Caki2 (cell line): ENCODE measurements around the gene MSI2. TPM values are rescaled to one million over a fixed set of nuclear protein-coding genes. Genes with fewer than 3 reads are reported as not detected.

Experiments used
- DNase-seq: peaks from one replicate; pipeline ENCODE4 v3.0.0-alpha.2; 2015; ENCODE audit warnings: low read depth
- in situ Hi-C: cut with HindIII; loops from 2 replicates; pipeline ENCODE4 v1.10.0; 2016; ENCODE audit warnings: low sequenced_read_pairs, low pct_unique_long_range_greater_than_20kb, mixed read lengths
- total RNA-seq: library from RNA; depleted of rRNA; stranded (reverse); fragments of >200 nt; shearing (Covaris generic); gene quantifications from 2 replicates; pipeline ENCODE4 v1.2.3, GENCODE V29; 2014; ENCODE audit warnings: low replicate concordance

MSI2 gene
- total RNA-seq, 1 experiment from 2014 or later = 67.1 TPM

DNA sequence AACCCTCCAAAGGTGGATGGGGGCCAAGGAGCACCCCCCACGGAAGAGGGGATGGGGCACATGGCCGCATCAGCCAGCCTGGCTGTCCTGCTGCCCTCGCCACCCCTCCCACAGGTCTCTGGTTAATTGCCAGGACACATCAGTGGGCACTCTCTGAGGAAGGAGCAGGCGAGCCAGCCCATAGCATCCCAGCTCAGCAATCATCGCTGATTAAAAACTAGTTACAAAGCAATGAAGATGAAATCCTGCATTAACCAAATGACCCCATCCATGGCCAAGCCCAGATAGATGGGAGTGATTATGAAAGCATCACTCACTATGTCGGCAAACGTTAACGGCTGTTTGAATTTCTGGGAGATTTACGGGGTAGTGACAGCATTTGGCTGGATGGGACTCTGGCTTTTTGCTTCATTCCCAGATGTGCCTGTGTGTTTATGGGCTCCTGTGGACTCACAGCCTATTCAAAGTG is 443.5 kb downstream of the MSI2 start:
- DNase-seq = no peak
- in situ Hi-C loops = no loop called here

- no peak for DNase-seq
- in situ Hi-C loops = no loop called here
Measured at GRCh38 chr17:57701124-57701523, 444.8 kb downstream of the MSI2 start.

DNA sequence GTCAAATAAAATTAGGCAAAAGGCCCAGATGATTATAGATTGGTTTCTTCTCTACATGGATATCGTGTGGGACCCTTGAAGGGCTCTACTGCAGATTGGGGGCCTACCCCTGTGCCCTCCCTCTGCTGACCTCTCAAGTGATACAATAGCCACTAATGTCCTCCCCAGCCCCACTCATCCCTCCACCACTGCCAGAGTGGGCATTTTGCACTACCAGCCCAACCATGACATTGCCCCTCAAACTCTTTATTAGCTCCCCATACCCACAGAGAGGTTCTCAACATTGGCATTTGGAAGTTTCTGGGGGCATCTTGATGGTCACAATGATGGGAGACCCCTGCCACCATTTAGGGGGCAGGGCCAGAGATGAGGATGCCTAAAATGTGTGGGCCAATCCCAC is 446.9 kb downstream of the MSI2 start:
- no peak for DNase-seq
- in situ Hi-C loops = no loop called here

DNA sequence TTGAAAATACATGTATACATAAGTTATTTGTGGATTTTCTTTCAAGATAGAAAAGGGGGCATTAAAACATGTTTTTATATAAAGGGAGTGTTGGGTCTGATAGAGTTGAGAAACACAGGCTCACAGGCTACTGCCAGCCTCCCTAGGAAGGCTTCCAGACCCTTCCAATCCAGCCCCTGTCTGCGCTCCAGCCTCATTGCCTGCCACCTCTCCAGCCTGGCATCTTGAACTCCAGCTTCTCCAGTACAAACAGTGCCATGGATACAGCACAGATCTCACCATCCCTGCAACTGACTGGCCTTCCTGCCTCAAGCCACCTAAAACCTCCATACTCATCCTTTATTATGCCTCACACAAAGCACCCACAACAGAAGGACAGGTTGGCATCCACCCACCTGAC is 448.1 kb downstream of the MSI2 start:
- in situ Hi-C loops = no loop called here
- no peak for DNase-seq

DNA sequence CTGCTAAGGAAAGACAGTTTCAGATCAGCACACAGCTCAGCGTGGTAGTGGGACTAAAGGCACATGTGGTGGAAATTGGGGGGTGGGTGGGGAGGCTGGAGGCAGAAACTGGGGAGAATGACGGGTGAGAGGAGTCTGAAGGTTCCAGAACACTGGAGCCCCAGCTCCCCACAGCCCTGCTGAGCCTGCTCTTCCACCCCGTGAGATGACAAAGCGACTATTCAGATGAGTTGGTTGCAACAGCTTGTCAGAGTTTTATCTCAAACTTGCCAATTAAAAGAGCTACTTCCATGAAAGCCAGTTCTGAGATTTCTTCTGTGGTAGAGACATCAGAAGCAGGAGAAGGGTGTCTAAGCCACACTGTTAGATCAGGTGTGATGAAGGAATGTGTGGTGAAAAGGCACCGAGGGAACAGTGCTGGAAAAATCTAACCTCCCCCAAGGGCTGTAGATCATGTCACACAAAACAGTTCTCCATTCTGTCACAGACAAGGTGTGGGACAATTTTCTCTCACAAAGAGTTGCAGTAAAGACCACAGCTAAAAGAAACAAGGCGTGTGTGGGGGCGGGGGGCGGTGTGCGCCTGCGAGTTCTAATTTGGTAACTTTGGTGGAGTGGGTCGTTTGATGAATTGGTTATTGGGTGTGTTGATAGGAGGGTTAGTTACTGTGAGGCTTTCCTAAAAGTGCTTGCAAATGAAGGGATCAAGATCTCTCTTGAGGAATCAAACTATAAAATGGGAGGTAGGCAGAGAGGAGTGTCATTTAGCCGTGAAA is 449.8 kb downstream of the MSI2 start:
- in situ Hi-C loops = no loop called here
- DNase-seq = no peak

- no peak for DNase-seq
- in situ Hi-C loops = no loop called here
Measured at GRCh38 chr17:57706761-57707160, 450.4 kb downstream of the MSI2 start.

GRCh38 chr17:57707892-57708291 is 451.6 kb downstream of the MSI2 start:
- in situ Hi-C loops = no loop called here
- no peak for DNase-seq

- no peak for DNase-seq
- in situ Hi-C loops = no loop called here
Measured at GRCh38 chr17:57708410-57708809, 452.1 kb downstream of the MSI2 start.

DNA sequence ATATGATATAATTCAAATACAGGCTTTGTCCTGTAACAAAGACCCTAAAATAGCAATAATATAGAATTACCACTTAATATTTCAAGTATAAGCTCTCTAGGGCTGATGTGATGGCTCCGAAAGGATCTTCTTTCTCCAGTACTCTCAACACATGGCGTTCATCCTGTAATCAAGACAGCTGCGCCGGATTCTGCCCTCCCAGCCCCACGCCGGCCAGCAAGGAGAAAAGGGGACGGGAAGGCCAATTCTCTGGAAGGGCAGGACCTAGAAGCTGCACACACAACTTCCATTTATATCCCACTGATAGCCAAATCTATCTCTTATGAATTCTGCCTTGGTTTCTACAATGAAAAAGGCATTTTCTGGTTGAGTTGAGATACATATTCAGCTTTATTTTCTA is 456.8 kb downstream of the MSI2 start:
- DNase-seq = no peak
- in situ Hi-C loops = no loop called here

GRCh38 chr17:57714665-57715180 is 458.4 kb downstream of the MSI2 start:
- DNase-seq = no peak
- in situ Hi-C loops = no loop called here

DNA sequence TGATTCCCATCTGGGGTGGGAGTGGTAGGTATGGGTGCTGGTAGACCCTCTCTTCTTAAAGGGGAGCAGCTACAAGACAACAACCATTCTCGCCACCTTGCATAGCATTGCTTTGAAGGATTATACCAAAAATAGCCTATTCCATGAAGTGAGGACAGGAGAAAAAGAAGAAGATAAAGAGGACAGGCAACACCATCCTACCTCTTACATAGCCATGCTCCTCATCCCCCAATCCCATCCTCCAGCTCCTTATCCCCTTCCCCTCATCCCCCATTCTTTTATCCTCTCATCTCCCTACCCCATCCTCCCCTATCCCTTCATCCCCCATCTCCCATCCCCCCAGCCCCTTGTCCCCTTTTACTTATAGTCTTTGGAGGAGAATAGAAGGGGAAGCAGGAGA is 459.7 kb downstream of the MSI2 start:
- in situ Hi-C loops = no loop called here
- DNase-seq = no peak

DNA sequence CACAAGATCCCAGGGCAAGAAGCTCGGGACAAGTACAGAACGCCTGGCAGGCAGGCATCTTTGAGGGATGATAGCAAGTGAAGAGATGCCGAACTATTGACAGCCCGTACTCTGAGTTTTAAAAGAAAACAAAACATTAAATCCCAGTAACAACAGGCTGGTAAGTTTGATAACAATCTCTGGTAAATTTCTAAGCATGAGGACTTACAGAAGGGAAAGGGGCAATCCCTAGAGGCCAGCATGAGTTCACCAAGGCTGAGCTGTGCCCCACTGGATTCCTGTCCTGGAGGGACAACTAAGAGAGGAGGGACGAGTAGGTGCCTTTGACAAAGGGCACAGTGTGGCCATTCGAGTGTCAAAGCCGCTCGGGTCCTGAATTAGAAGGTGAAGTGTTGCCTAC is 462.6 kb downstream of the MSI2 start:
- no peak for DNase-seq
- in situ Hi-C loops = no loop called here

DNA sequence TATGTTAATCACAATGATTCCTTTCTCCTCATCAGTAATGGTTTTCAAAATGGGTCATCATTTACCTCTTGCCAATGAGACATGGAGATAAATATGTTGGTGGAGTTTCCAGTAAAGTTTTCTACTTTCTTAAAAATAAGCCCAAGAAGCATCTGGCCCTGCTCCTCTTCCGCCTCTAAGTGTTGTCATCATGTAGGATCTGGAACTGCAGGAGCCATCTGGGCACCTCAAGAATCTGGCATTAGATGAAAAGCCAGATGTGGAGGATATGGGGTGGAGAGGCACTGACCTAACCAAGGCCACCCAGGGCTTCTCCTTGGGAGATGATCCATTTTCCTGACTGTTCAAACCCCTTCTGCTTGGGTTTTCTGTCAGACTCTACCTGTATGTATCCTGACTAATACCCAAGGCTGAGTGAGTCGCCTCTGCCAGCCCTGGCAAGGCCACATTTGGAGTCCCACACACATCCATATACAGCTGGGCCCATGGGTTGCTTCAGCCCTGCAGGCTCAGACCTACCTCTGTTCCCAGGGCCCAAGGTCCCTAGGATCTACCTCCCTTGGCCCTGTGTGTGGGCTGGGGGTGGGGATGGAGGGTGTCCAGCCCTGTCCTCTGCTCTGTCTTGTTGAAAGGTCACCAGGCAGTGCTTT is 464.2 kb downstream of the MSI2 start:
- in situ Hi-C loops = no loop called here

GRCh38 chr17:57721967-57722703 is 465.8 kb downstream of the MSI2 start:
- DNase-seq = no peak
- in situ Hi-C loops = no loop called here

More for the DNA sequence above, 464.2 kb downstream of the MSI2 start:
- no peak for DNase-seq

DNA sequence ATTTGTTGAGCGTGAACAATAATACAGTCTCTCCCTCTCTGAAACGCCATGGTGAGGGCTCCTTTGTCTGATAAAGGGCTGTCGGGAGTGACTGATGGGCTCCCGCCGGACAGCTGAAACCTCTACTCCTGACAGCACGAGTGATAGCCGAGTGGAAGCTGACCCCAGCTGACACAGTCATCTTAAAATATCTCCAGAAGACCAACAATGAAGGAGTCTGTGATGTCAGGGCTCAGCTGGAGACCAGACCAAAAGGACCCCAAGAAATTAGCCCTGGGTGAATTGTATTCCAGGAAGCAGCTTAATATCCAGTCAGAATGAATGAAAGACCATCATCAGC is 466.4 kb downstream of the MSI2 start:
- in situ Hi-C loops = no loop called here
- DNase-seq = no peak

DNA sequence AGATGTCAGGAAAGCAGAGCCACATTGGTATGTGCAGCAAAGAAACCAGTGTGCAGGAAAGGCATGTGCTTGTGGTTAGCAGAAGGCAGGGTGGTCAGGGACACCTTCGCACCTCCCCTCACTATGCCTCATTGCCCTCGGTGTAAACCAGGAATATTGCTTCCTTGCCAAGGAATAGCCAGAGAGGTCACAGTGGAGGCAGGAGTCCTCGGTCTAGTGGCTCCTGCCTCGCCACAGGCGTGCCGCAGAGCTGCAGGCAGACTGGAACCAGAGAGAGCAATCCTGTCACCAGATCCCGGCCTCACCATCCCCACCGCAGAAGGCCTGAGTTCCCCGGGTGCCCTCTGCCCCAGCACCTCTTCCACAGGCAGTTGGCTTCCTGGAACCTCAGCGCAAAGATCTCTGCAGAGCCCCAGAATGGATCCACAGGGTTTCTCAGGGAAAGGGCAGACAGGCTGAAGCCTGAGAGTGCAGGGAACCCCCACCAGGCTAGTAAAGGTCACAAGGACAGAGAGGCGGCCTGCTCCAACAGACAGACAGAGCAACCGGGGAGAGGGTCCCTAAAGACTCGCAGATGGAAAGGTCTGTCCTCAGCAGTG is 467.2 kb downstream of the MSI2 start:
- peak; percentile 95 for DNase-seq
- in situ Hi-C loops = no loop called here

DNA sequence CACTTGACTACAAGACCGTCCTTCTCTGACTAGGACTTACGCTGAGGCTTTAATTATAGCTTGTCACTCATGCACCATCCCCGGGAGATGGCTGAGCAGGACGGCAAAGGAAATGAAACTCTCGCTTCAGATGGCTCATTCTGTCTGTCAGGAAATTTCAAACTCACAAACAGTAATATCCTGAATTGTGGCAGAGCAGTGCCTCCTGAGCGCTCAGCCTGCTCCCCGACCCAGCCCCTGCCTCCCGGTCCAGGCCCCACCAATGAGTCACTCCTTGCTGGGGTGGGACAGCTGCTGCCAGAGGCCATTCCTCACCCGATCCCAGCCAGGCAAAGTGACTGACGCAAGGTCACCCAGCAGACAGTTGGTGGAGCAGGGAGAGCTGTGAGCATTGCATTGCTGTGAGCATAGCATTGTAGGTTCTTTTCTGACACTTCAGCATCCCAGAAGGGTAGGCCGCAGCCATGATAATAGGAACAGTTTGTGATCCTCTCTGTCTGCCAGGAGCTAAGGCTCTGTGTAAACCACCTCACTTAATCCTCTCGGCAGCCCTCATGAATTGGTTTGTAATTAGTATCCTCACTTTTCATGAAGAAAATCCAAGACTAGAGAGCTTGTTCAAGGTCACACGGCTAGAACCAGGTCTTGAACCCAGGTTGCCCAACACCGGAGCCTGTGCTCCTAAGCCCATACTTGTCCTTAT is 467.9 kb downstream of the MSI2 start:
- peak; percentile 74 for DNase-seq
- in situ Hi-C loops = no loop called here

DNA sequence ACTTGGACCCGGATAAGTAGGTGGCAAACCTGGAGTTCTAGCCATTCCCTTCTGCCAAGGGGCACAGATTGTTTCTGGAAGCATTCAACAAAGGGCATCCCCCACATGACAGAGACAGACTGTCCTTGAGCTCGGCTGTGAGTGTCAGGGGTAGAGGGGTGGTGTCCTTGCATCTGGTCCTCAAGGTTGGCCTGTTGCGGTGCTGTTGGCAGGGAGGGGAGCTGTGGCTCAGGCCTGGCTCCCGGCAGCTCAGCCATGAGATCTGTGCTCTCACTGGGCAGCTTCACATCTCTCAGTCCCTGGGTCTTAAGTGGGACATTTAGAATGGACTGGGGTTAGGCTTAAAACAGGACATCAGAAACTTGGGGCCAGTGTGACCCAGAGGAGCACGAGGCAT is 468.4 kb downstream of the MSI2 start:
- no peak for DNase-seq
- in situ Hi-C loops = no loop called here
